ENCODE data around the gene NALCN. TPM values are rescaled to one million over a fixed set of nuclear protein-coding genes. Genes with fewer than 3 reads are reported as not detected.

The NALCN gene
- total RNA-seq, 1 experiment from 2014 or later = 8.5 TPM

DNA sequence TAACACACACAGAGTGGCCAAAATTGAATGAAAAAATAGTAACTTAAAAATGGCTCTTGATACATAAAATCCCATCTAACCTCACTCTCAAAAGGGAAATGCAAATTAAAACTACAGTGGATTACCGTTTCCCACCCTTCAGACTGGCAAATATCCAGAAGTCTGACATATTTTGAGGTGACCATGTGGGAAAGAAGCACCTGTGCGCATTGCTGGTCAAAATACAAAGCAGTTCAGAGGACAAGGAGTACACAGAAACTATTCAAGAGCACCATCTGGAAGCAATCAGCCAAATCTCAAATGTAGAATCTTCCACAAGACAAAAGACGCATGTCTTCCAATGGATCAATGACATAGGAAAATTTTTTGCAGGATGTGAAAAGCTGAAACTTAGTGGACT lies 23.2 kb downstream of the NALCN start:
- Mint-ChIP-seq H3K9me3 (ENCODE audit: unreplicated experiment) (no peaks in the 10 kb centered on the region), H3K27ac (ENCODE audit: low read depth, unreplicated experiment) (peak overlapping the region; percentile 9), H3K4me3 (ENCODE audit: unreplicated experiment) (no peak overlapping the region), H3K27me3 (ENCODE audit: insufficient read depth, unreplicated experiment) (no peaks in the 10 kb centered on the region), H3K36me3 (ENCODE audit: insufficient read depth, unreplicated experiment) (no peaks in the 10 kb centered on the region), H3K4me1 (ENCODE audit: insufficient read depth, unreplicated experiment) (peaks cover 16% of the 10 kb centered on the region)
- POLR2A ChIA-PET = no interaction called here
- BruUV-seq (replicated peaks) = no TSS peak
- TF ChIP-seq, protein P1, sequence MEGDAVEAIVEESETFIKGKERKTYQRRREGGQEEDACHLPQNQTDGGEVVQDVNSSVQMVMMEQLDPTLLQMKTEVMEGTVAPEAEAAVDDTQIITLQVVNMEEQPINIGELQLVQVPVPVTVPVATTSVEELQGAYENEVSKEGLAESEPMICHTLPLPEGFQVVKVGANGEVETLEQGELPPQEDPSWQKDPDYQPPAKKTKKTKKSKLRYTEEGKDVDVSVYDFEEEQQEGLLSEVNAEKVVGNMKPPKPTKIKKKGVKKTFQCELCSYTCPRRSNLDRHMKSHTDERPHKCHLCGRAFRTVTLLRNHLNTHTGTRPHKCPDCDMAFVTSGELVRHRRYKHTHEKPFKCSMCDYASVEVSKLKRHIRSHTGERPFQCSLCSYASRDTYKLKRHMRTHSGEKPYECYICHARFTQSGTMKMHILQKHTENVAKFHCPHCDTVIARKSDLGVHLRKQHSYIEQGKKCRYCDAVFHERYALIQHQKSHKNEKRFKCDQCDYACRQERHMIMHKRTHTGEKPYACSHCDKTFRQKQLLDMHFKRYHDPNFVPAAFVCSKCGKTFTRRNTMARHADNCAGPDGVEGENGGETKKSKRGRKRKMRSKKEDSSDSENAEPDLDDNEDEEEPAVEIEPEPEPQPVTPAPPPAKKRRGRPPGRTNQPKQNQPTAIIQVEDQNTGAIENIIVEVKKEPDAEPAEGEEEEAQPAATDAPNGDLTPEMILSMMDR (IDR thresholded peaks at IDR 0.05; ENCODE audit: unreplicated experiment) = no peak
- CTCF ChIA-PET = no interaction called here
- no peak for DNase-seq (ENCODE audit: unreplicated experiment)
- intact Hi-C loops (cut with micrococcal nuclease) = no loop called here

DNA sequence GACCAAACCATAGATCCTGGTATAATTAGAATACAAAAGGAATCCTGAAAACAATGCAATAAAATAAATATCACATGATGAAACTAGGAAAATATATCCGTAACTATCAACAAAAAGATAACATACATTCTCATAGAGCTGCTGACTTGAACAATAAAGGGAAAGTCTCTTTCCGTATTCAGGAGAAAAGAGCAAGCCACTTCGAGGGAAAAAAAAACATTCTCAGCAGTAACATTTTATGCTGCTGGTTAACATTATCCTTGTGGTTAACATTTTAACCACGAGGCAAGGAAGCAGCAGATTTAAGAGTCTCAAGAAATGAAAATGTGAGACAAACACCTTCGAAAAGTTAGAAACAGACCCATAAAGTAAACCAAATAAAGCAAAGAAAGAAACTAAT lies 25.8 kb downstream of the NALCN start:
- ChIA-PET POLR2A (interaction anchor here (0.7 to 1.2 kb wide), 2 partner anchors 10 to 182 kb away, joined by 3 to 4 read pairs; no protein-coding TSS in a partner anchor), CTCF (interaction anchor here (0.6 kb wide), 1 partner anchor 26 kb away, joined by 3 read pairs; the partner anchor contains the start of gene NALCN)
- Mint-ChIP-seq H3K4me1 (ENCODE audit: insufficient read depth, unreplicated experiment) (peaks cover 10% of the 10 kb centered on the region), H3K4me3 (ENCODE audit: unreplicated experiment) (no peak overlapping the region), H3K27ac (ENCODE audit: low read depth, unreplicated experiment) (peak overlapping the region; percentile 30), H3K9me3 (ENCODE audit: unreplicated experiment) (no peaks in the 10 kb centered on the region), H3K36me3 (ENCODE audit: insufficient read depth, unreplicated experiment) (no peaks in the 10 kb centered on the region), H3K27me3 (ENCODE audit: insufficient read depth, unreplicated experiment) (no peaks in the 10 kb centered on the region)
- no peak for DNase-seq (ENCODE audit: unreplicated experiment)
- intact Hi-C loops (cut with micrococcal nuclease) = no loop called here
- TF ChIP-seq, protein P1 (IDR thresholded peaks at IDR 0.05; ENCODE audit: unreplicated experiment) = no peak
- no TSS peak for BruUV-seq (replicated peaks)

DNA sequence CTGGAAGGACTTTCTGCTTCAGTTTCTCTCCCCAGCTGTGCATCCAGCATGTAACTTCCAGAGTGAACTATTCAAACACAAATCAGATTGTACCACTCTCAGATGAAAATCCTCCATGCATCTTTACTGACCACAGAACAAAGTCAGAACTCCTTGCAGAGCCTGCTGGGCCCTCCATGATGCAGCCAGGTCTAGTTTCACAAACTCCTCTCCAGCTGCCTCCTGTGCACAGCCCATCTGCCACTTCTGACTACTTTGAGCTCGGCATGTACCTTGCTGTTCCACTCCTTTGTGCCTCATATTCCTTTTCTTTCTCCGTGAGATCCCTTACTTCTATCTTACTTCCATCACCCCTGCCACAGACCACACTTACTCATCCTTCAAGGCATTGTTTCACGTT lies 31.4 kb downstream of the NALCN start:
- ChIA-PET POLR2A (no interaction called here), CTCF (interaction anchor here (0.6 to 1.0 kb wide), 2 partner anchors 12 to 369 kb away, joined by 3 to 5 read pairs; no protein-coding TSS in a partner anchor)
- intact Hi-C loops (cut with micrococcal nuclease) = no loop called here
- Mint-ChIP-seq H3K36me3 (ENCODE audit: insufficient read depth, unreplicated experiment) (no peaks in the 10 kb centered on the region), H3K9me3 (ENCODE audit: unreplicated experiment) (no peaks in the 10 kb centered on the region), H3K4me1 (ENCODE audit: insufficient read depth, unreplicated experiment) (peaks cover under 1% of the 10 kb centered on the region), H3K27ac (ENCODE audit: low read depth, unreplicated experiment) (no peak overlapping the region), H3K27me3 (ENCODE audit: insufficient read depth, unreplicated experiment) (no peaks in the 10 kb centered on the region), H3K4me3 (ENCODE audit: unreplicated experiment) (no peak overlapping the region)
- TF ChIP-seq, protein P1 (IDR thresholded peaks at IDR 0.05; ENCODE audit: unreplicated experiment) = no peak
- BruUV-seq (replicated peaks) = no TSS peak
- no peak for DNase-seq (ENCODE audit: unreplicated experiment)

DNA sequence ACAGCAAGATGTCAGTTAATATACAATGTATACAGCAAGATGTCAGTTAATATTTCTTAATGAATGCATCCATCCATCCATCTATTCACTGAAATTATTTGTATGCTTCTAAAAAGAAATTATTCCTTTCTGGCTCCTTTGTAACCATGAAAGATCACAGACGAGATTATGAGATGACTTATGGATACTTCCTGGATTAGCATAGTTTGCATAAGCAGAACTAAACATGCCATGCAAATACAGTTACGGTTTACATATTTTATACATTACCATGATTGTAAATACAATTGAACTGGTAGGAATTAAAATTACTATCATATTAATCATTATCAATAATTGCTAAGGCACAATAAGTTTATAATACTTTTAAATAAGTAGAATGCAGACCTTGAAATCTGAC lies 32.7 kb downstream of the NALCN start:
- ChIA-PET POLR2A (no interaction called here), CTCF (no interaction called here)
- Mint-ChIP-seq H3K4me1 (ENCODE audit: insufficient read depth, unreplicated experiment) (no peaks in the 10 kb centered on the region), H3K9me3 (ENCODE audit: unreplicated experiment) (no peaks in the 10 kb centered on the region), H3K27ac (ENCODE audit: low read depth, unreplicated experiment) (no peak overlapping the region), H3K4me3 (ENCODE audit: unreplicated experiment) (no peak overlapping the region), H3K27me3 (ENCODE audit: insufficient read depth, unreplicated experiment) (no peaks in the 10 kb centered on the region), H3K36me3 (ENCODE audit: insufficient read depth, unreplicated experiment) (no peaks in the 10 kb centered on the region)
- intact Hi-C loops (cut with micrococcal nuclease) = no loop called here
- BruUV-seq (replicated peaks) = no TSS peak
- DNase-seq (ENCODE audit: unreplicated experiment) = no peak
- TF ChIP-seq, protein P1 (IDR thresholded peaks at IDR 0.05; ENCODE audit: unreplicated experiment) = no peak
